ENCODE data around the gene SV2C.

DNA sequence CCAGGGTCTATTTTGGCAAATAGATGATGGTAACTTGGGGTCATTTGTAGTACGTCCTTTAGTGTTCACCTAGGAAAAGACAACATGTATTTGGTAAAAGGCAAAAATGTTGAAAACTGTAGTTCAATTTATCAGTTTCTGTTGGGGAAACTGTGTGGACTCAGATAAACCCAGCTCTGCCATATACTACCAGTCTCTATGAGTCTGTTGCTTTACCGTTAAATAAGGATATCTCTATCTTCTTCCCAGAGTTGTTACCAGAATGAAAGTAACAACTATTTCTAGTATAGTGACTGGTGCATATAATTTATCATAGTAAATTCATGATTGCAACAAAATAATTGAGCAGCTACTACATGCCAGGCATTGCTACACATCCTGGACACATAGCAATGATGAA is 316.1 kb downstream of the SV2C start:
- TF ChIP-seq, protein P1, sequence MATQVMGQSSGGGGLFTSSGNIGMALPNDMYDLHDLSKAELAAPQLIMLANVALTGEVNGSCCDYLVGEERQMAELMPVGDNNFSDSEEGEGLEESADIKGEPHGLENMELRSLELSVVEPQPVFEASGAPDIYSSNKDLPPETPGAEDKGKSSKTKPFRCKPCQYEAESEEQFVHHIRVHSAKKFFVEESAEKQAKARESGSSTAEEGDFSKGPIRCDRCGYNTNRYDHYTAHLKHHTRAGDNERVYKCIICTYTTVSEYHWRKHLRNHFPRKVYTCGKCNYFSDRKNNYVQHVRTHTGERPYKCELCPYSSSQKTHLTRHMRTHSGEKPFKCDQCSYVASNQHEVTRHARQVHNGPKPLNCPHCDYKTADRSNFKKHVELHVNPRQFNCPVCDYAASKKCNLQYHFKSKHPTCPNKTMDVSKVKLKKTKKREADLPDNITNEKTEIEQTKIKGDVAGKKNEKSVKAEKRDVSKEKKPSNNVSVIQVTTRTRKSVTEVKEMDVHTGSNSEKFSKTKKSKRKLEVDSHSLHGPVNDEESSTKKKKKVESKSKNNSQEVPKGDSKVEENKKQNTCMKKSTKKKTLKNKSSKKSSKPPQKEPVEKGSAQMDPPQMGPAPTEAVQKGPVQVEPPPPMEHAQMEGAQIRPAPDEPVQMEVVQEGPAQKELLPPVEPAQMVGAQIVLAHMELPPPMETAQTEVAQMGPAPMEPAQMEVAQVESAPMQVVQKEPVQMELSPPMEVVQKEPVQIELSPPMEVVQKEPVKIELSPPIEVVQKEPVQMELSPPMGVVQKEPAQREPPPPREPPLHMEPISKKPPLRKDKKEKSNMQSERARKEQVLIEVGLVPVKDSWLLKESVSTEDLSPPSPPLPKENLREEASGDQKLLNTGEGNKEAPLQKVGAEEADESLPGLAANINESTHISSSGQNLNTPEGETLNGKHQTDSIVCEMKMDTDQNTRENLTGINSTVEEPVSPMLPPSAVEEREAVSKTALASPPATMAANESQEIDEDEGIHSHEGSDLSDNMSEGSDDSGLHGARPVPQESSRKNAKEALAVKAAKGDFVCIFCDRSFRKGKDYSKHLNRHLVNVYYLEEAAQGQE (IDR thresholded peaks at IDR 0.05; ENCODE audit: low read depth), result no peak
- TF ChIP-seq, protein P2, sequence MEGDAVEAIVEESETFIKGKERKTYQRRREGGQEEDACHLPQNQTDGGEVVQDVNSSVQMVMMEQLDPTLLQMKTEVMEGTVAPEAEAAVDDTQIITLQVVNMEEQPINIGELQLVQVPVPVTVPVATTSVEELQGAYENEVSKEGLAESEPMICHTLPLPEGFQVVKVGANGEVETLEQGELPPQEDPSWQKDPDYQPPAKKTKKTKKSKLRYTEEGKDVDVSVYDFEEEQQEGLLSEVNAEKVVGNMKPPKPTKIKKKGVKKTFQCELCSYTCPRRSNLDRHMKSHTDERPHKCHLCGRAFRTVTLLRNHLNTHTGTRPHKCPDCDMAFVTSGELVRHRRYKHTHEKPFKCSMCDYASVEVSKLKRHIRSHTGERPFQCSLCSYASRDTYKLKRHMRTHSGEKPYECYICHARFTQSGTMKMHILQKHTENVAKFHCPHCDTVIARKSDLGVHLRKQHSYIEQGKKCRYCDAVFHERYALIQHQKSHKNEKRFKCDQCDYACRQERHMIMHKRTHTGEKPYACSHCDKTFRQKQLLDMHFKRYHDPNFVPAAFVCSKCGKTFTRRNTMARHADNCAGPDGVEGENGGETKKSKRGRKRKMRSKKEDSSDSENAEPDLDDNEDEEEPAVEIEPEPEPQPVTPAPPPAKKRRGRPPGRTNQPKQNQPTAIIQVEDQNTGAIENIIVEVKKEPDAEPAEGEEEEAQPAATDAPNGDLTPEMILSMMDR (IDR thresholded peaks at IDR 0.05 in 2 of 3, conservative IDR thresholded peaks at IDR 0.05 in 1 of 3; ENCODE audit: borderline replicate concordance in 1 of 3, insufficient read depth in 1 of 3, low read depth in 2 of 3, low read length in 2 of 3), result no peak
- TF ChIP-seq ZNF274 (IDR thresholded peaks at IDR 0.05; ENCODE audit: low read depth, low read length), result no peak
- no peak for TF ChIP-seq JUND (IDR thresholded peaks at IDR 0.05)
- TF ChIP-seq MAX (IDR thresholded peaks at IDR 0.05), result no peak
- no peak for TF ChIP-seq EZH2phosphoT487 (IDR thresholded peaks at IDR 0.05; ENCODE audit: borderline replicate concordance)
- no peak for TF ChIP-seq POLR2A (IDR thresholded peaks at IDR 0.05; ENCODE audit: borderline replicate concordance, extremely low read depth, insufficient read depth, insufficient read length)
- TF ChIP-seq EGR1 (IDR thresholded peaks at IDR 0.05; ENCODE audit: low read depth), result no peak
- TF ChIP-seq, protein P3, sequence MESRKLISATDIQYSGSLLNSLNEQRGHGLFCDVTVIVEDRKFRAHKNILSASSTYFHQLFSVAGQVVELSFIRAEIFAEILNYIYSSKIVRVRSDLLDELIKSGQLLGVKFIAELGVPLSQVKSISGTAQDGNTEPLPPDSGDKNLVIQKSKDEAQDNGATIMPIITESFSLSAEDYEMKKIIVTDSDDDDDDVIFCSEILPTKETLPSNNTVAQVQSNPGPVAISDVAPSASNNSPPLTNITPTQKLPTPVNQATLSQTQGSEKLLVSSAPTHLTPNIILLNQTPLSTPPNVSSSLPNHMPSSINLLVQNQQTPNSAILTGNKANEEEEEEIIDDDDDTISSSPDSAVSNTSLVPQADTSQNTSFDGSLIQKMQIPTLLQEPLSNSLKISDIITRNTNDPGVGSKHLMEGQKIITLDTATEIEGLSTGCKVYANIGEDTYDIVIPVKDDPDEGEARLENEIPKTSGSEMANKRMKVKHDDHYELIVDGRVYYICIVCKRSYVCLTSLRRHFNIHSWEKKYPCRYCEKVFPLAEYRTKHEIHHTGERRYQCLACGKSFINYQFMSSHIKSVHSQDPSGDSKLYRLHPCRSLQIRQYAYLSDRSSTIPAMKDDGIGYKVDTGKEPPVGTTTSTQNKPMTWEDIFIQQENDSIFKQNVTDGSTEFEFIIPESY (IDR thresholded peaks at IDR 0.05; ENCODE audit: extremely low read depth, insufficient replicate concordance, low read length), result no peak
- no peak for TF ChIP-seq TCF7L2 (IDR thresholded peaks at IDR 0.05; ENCODE audit: borderline replicate concordance, extremely low read depth, insufficient read depth, insufficient read length)
- TF ChIP-seq YY1 (IDR thresholded peaks at IDR 0.05; ENCODE audit: extremely low read depth, insufficient replicate concordance, low read depth, low read length), result no peak
- TF ChIP-seq POLR2AphosphoS5 (IDR thresholded peaks at IDR 0.05; ENCODE audit: low read depth, low read length), result no peak
- no peak for TF ChIP-seq ATF3 (IDR thresholded peaks at IDR 0.05)
- TF ChIP-seq SIN3A (IDR thresholded peaks at IDR 0.05; ENCODE audit: low read depth), result no peak

Data from HCT116 (cell line).